Activated CD4-positive, alpha-beta memory T cell treated with anti-CD3 and anti-CD28 coated beads for 36 hours (primary cell): ENCODE measurements around the gene MSL1. TPM values are rescaled to one million over a fixed set of nuclear protein-coding genes. Genes with fewer than 3 reads are reported as not detected.
A peak's percentile ranks its signal among the peaks of the same experiment; 100 is the strongest.

Experiments used
- CTCF ChIA-PET: fragments of 350-600 bp; sonication (Branson Sonifier 250); formaldehyde crosslinking; loops from one replicate; lab custom pipeline; 2021; ENCODE audit warnings: antibody characterized with exemption, inconsistent platforms; lab: Charles Lee
- POLR2A ChIA-PET: fragments of 350-600 bp; sonication (Branson Sonifier 250); formaldehyde crosslinking; loops from one replicate; lab custom pipeline; 2021; ENCODE audit warnings: antibody characterized with exemption; lab: Charles Lee
- DNase-seq: peaks from one replicate; pipeline ENCODE4 v3.0.0-alpha.2; 2020
- H3K27ac Mint-ChIP-seq: one replicate; pipeline ENCODE4 v1.8.0; 2021; ENCODE audit warnings: mixed read lengths
- H3K27me3 Mint-ChIP-seq: one replicate; pipeline ENCODE4 v1.8.0; 2021; ENCODE audit warnings: mixed read lengths
- H3K36me3 Mint-ChIP-seq: one replicate; pipeline ENCODE4 v1.8.0; 2021; ENCODE audit warnings: mixed read lengths
- H3K4me1 Mint-ChIP-seq: one replicate; pipeline ENCODE4 v1.8.0; 2021; ENCODE audit warnings: low read depth, mixed read lengths
- H3K4me3 Mint-ChIP-seq: one replicate; pipeline ENCODE4 v1.8.0; 2021; ENCODE audit warnings: mild to moderate bottlenecking, mixed read lengths
- H3K9me3 Mint-ChIP-seq: one replicate; pipeline ENCODE4 v1.8.0; 2021; ENCODE audit warnings: mixed read lengths
- intact Hi-C: fragments of 100-400 bp; cut with micrococcal nuclease; formaldehyde crosslinking; loops from one replicate; pipeline ENCODE4 v1.15.1; 2023
- total RNA-seq, 2 experiments: library from RNA; stranded (reverse); gene quantifications; one replicate each; pipeline ENCODE4 v1.2.3, GENCODE V29; 2021

The MSL1 gene
- total RNA-seq, 2 experiments from 2014 or later: 77.9 to 80.6 TPM

- no peaks in the 10 kb centered on the region for H3K27me3 Mint-ChIP-seq
- H3K4me1 Mint-ChIP-seq: peaks cover 3% of the 10 kb centered on the region
- intact Hi-C loops: loop anchor here (1.0 kb wide), 2 partner anchors 14 to 54 kb away; no protein-coding TSS in a partner anchor
- no peaks in the 10 kb centered on the region for H3K9me3 Mint-ChIP-seq
- peak overlapping the region; percentile 1 for H3K27ac Mint-ChIP-seq
- H3K4me3 Mint-ChIP-seq: no peak overlapping the region
- ChIA-PET CTCF (interaction anchor here (0.6 to 3.3 kb wide), 31 partner anchors 9 to 155 kb away, joined by 3 to 126 read pairs (median 7); partner anchors contain the start of genes CASC3, CSF3, MED24 and RAPGEFL1), POLR2A (interaction anchor here (1.5 kb wide), 1 partner anchor 54 kb away, joined by 3 read pairs; no protein-coding TSS in a partner anchor)
- no peak for DNase-seq
- peaks cover 46% of the 10 kb centered on the region for H3K36me3 Mint-ChIP-seq
These were observed 46.0 kb downstream of the MSL1 start for GRCh38 chr17:40167685-40168261.

- Mint-ChIP-seq H3K27ac (peak overlapping the region; percentile 1), H3K4me1 (peaks cover 3% of the 10 kb centered on the region), H3K27me3 (no peaks in the 10 kb centered on the region), H3K4me3 (no peak overlapping the region), H3K36me3 (peaks cover 47% of the 10 kb centered on the region), H3K9me3 (no peaks in the 10 kb centered on the region)
- intact Hi-C loops: loop anchor here (1.0 kb wide), 2 partner anchors 15 to 55 kb away; no protein-coding TSS in a partner anchor
- ChIA-PET CTCF (interaction anchor here (0.6 to 3.3 kb wide), 45 partner anchors 11 to 256 kb away, joined by 3 to 126 read pairs (median 5); partner anchors contain the start of genes CASC3, CSF3, MED24 and MSL1), POLR2A (interaction anchor here (1.0 to 1.5 kb wide), 3 partner anchors 55 to 57 kb away, joined by 3 to 5 read pairs (median 3); no protein-coding TSS in a partner anchor)
- DNase-seq: peak; percentile 34
These were observed 46.6 kb downstream of the MSL1 start for GRCh38 chr17:40168262-40168832.

GRCh38 chr17:40170325-40170724 is 48.6 kb downstream of the MSL1 start:
- Mint-ChIP-seq H3K9me3 (no peaks in the 10 kb centered on the region), H3K4me3 (no peak overlapping the region), H3K27ac (no peak overlapping the region), H3K36me3 (peaks cover 46% of the 10 kb centered on the region), H3K4me1 (peaks cover 3% of the 10 kb centered on the region), H3K27me3 (no peaks in the 10 kb centered on the region)
- POLR2A ChIA-PET: no interaction called here
- no peak for DNase-seq
- intact Hi-C loops: loop anchor here (10.0 kb wide), 1 partner anchor 146 kb away; no protein-coding TSS in a partner anchor
- CTCF ChIA-PET: interaction anchor here (0.6 to 2.3 kb wide), 6 partner anchors 22 to 143 kb away, joined by 3 to 24 read pairs (median 4); no protein-coding TSS in a partner anchor

- Mint-ChIP-seq H3K4me1 (peaks cover 5% of the 10 kb centered on the region), H3K9me3 (no peaks in the 10 kb centered on the region), H3K27me3 (no peaks in the 10 kb centered on the region), H3K27ac (no peak overlapping the region), H3K36me3 (peaks cover 40% of the 10 kb centered on the region), H3K4me3 (no peak overlapping the region)
- intact Hi-C loops: loop anchor here (10.0 kb wide), 1 partner anchor 147 kb away; no protein-coding TSS in a partner anchor
- CTCF ChIA-PET: interaction anchor here (2.3 kb wide), 1 partner anchor 59 kb away, joined by 24 read pairs; no protein-coding TSS in a partner anchor
- POLR2A ChIA-PET: interaction anchor here (0.6 kb wide), 1 partner anchor 24 kb away, joined by 3 read pairs; no protein-coding TSS in a partner anchor
- DNase-seq: no peak
These were observed 50.0 kb downstream of the MSL1 start for GRCh38 chr17:40171750-40172149.

- Mint-ChIP-seq H3K4me1 (peaks cover 8% of the 10 kb centered on the region), H3K27me3 (no peaks in the 10 kb centered on the region), H3K4me3 (no peak overlapping the region), H3K9me3 (no peaks in the 10 kb centered on the region), H3K27ac (no peak overlapping the region), H3K36me3 (peaks cover 29% of the 10 kb centered on the region)
- DNase-seq: no peak
- ChIA-PET CTCF (interaction anchor here (1.0 to 3.9 kb wide), 4 partner anchors 18 to 145 kb away, joined by 3 to 19 read pairs (median 8); no protein-coding TSS in a partner anchor), POLR2A (no interaction called here)
- intact Hi-C loops: loop anchor here (10.0 kb wide), 1 partner anchor 148 kb away; no protein-coding TSS in a partner anchor
These were observed 51.5 kb downstream of the MSL1 start for GRCh38 chr17:40173091-40173777.

GRCh38 chr17:40173778-40174135 is 52.0 kb downstream of the MSL1 start:
- intact Hi-C loops: loop anchor here (10.0 kb wide), 1 partner anchor 149 kb away; no protein-coding TSS in a partner anchor
- no peak overlapping the region for H3K27ac Mint-ChIP-seq
- H3K36me3 Mint-ChIP-seq: peaks cover 25% of the 10 kb centered on the region
- ChIA-PET CTCF (interaction anchor here (1.9 to 3.9 kb wide), 3 partner anchors 18 to 146 kb away, joined by 7 to 19 read pairs (median 10); no protein-coding TSS in a partner anchor), POLR2A (no interaction called here)
- DNase-seq: no peak
- H3K9me3 Mint-ChIP-seq: no peaks in the 10 kb centered on the region
- no peak overlapping the region for H3K4me3 Mint-ChIP-seq
- no peaks in the 10 kb centered on the region for H3K27me3 Mint-ChIP-seq
- peaks cover 7% of the 10 kb centered on the region for H3K4me1 Mint-ChIP-seq

- Mint-ChIP-seq H3K27ac (no peak overlapping the region), H3K27me3 (no peaks in the 10 kb centered on the region), H3K36me3 (peaks cover 19% of the 10 kb centered on the region), H3K9me3 (no peaks in the 10 kb centered on the region), H3K4me1 (peaks cover 7% of the 10 kb centered on the region), H3K4me3 (no peak overlapping the region)
- CTCF ChIA-PET: interaction anchor here (0.7 to 3.9 kb wide), 6 partner anchors 17 to 148 kb away, joined by 3 to 19 read pairs (median 6); no protein-coding TSS in a partner anchor
- POLR2A ChIA-PET: no interaction called here
- no peak for DNase-seq
- intact Hi-C loops: loop anchor here (10.0 kb wide), 1 partner anchor 150 kb away; no protein-coding TSS in a partner anchor
These were observed 52.7 kb downstream of the MSL1 start for GRCh38 chr17:40174514-40174913.

- no peak overlapping the region for H3K27ac Mint-ChIP-seq
- ChIA-PET POLR2A (interaction anchor here (0.6 to 1.9 kb wide), 3 partner anchors 34 to 142 kb away, joined by 3 to 6 read pairs (median 4); no protein-coding TSS in a partner anchor), CTCF (interaction anchor here (1.0 to 3.9 kb wide), 7 partner anchors 9 to 101 kb away, joined by 3 to 19 read pairs (median 5); no protein-coding TSS in a partner anchor)
- peaks cover 16% of the 10 kb centered on the region for H3K36me3 Mint-ChIP-seq
- no peaks in the 10 kb centered on the region for H3K27me3 Mint-ChIP-seq
- DNase-seq: no peak
- peaks cover 7% of the 10 kb centered on the region for H3K4me1 Mint-ChIP-seq
- no peaks in the 10 kb centered on the region for H3K9me3 Mint-ChIP-seq
- no peak overlapping the region for H3K4me3 Mint-ChIP-seq
- intact Hi-C loops: loop anchor here (10.0 kb wide), 1 partner anchor 151 kb away; no protein-coding TSS in a partner anchor
These were observed 54.4 kb downstream of the MSL1 start for GRCh38 chr17:40175928-40176753.

- no peaks in the 10 kb centered on the region for H3K9me3 Mint-ChIP-seq
- H3K27me3 Mint-ChIP-seq: no peaks in the 10 kb centered on the region
- H3K4me1 Mint-ChIP-seq: peaks cover 7% of the 10 kb centered on the region
- POLR2A ChIA-PET: interaction anchor here (0.6 to 1.9 kb wide), 4 partner anchors 34 to 1523 kb away, joined by 3 to 6 read pairs (median 4); no protein-coding TSS in a partner anchor
- H3K27ac Mint-ChIP-seq: no peak overlapping the region
- CTCF ChIA-PET: interaction anchor here (1.3 to 3.9 kb wide), 3 partner anchors 9 to 63 kb away, joined by 5 to 19 read pairs (median 6); no protein-coding TSS in a partner anchor
- no peak for DNase-seq
- intact Hi-C loops: loop anchor here (10.0 kb wide), 1 partner anchor 152 kb away; no protein-coding TSS in a partner anchor
- H3K36me3 Mint-ChIP-seq: peaks cover 13% of the 10 kb centered on the region
- peak overlapping the region; percentile 34 for H3K4me3 Mint-ChIP-seq
These were observed 55.0 kb downstream of the MSL1 start for GRCh38 chr17:40176754-40177110.

GRCh38 chr17:40177275-40177874 is 55.6 kb downstream of the MSL1 start, which contains the start of gene RAPGEFL1:
TSS of gene RAPGEFL1 (plus strand) at chr17:40177470. CDS start at chr17:40177862, 392 bp downstream.
- no peak within 1 kb of the TSS for H3K27ac Mint-ChIP-seq
- DNase-seq: peak; percentile 93
- H3K36me3 Mint-ChIP-seq: peaks cover 13% of the 10 kb centered on the region
- H3K4me3 Mint-ChIP-seq: peak within 1 kb of the TSS; percentile 34
- CTCF ChIA-PET: interaction anchor here (1.3 to 1.9 kb wide), 2 partner anchors 10 to 64 kb away, joined by 5 to 6 read pairs; no protein-coding TSS in a partner anchor
- intact Hi-C loops: loop anchor here (10.0 kb wide), 1 partner anchor 153 kb away; no protein-coding TSS in a partner anchor
- H3K4me1 Mint-ChIP-seq: peaks cover 7% of the 10 kb centered on the region
- no peaks in the 10 kb centered on the region for H3K9me3 Mint-ChIP-seq
- H3K27me3 Mint-ChIP-seq: no peaks in the 10 kb centered on the region
- POLR2A ChIA-PET: interaction anchor here (0.6 to 1.9 kb wide), 3 partner anchors 54 to 1523 kb away, joined by 3 to 4 read pairs (median 4); no protein-coding TSS in a partner anchor
